ENCODE measurements around the gene COL18A1.

DNA sequence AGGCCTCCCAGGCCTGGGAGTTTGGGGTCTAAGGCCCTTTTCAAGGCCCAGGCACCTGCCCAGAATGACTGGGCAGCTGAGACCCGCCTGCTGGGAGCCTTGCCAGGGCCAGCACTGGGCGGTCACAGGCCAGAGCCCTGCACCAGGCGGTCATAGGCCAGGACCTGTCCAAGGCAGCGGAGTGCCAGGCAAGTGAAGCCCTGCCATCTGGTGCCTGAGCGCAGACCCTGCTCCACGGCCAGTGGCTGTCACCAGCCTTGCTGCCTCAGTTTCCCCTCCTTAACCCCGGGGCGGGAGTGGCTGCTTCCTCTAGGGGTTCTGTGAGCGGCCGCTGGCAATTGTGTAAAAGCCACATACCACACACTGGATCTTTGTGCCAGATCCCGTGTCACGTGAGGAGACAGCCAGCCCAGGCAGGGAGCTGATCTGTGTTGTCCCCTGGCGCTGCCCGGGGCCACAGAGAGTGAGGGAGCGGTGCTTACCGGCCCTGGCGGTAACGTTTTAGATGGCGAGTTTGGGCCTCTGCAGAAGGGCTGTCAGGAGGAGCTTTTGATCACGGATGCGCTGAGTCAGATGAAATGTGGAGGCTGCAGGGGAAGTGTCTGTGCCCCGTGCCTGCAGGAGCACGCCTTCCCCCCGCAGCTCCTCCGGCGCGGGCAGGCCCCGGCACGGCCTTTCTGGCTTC, 4.6 kb downstream of the COL18A1 start:
- TF ChIP-seq, protein P1, sequence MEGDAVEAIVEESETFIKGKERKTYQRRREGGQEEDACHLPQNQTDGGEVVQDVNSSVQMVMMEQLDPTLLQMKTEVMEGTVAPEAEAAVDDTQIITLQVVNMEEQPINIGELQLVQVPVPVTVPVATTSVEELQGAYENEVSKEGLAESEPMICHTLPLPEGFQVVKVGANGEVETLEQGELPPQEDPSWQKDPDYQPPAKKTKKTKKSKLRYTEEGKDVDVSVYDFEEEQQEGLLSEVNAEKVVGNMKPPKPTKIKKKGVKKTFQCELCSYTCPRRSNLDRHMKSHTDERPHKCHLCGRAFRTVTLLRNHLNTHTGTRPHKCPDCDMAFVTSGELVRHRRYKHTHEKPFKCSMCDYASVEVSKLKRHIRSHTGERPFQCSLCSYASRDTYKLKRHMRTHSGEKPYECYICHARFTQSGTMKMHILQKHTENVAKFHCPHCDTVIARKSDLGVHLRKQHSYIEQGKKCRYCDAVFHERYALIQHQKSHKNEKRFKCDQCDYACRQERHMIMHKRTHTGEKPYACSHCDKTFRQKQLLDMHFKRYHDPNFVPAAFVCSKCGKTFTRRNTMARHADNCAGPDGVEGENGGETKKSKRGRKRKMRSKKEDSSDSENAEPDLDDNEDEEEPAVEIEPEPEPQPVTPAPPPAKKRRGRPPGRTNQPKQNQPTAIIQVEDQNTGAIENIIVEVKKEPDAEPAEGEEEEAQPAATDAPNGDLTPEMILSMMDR (conservative IDR thresholded peaks at IDR 0.05; ENCODE audit: low read depth, low read length): no peak
- no peak for TF ChIP-seq EZH2 (IDR thresholded peaks at IDR 0.05; ENCODE audit: borderline replicate concordance, low read depth, low read length, poor library complexity, severe bottlenecking)
